Ureter (tissue), 1 donor: ENCODE measurements around the gene URB1. TPM values are rescaled to one million over a fixed set of nuclear protein-coding genes. Genes with fewer than 3 reads are reported as not detected.
"Not testable (repeated sequence)": the region's sequence is repeated elsewhere in the genome, so short reads cannot be mapped to it uniquely, and the experiment has no call there.

Experiments
- DNase-seq: peaks from one replicate; pipeline ENCODE4 v3.0.0-alpha.2; 2020; ENCODE audit warnings: low spot score
- total RNA-seq: library from RNA; stranded (reverse); gene quantifications from one replicate; pipeline ENCODE4 v1.2.4, GENCODE V29; 2023
- donor health status: DM: yes; HTN: yes; CAD: no.

URB1 gene
- total RNA-seq, 1 donor from 2014 or later = 34.6 TPM

GRCh38 chr21:32412162-32413014 lies 19.6 kb upstream of the URB1 start, which contains the start of gene EVA1C:
EVA1C (plus strand) TSS chr21:32412706; CDS start chr21:32412854, 148 bp downstream.
- DNase-seq = peak; percentile 75

- DNase-seq = peak; percentile 94
These were observed 18.7 kb upstream of the URB1 start for GRCh38 chr21:32411350-32412161.

GRCh38 chr21:32410916-32411315 lies 18.1 kb upstream of the URB1 start:
- no peak for DNase-seq

- DNase-seq = no peak
These were observed 17.5 kb upstream of the URB1 start for GRCh38 chr21:32410291-32410690.

- no peak for DNase-seq
These were observed 13.6 kb upstream of the URB1 start for GRCh38 chr21:32406405-32406804.

- no peak for DNase-seq
These were observed 10.5 kb upstream of the URB1 start for GRCh38 chr21:32403201-32403777.

- DNase-seq = no peak
These were observed 827 bp upstream of the URB1 start for GRCh38 chr21:32393677-32394001.

GRCh38 chr21:32392299-32392879 lies 423 bp downstream of the URB1 start:
- no peak for DNase-seq

GRCh38 chr21:32391755-32392154 lies 1.1 kb downstream of the URB1 start:
- no peak for DNase-seq

- not testable (repeated sequence) for DNase-seq
These were observed 2.1 kb downstream of the URB1 start for GRCh38 chr21:32390537-32391224.

- no peak for DNase-seq
These were observed 3.3 kb downstream of the URB1 start for GRCh38 chr21:32389337-32390015.

- no peak for DNase-seq
These were observed 4.5 kb downstream of the URB1 start for GRCh38 chr21:32388306-32388705.

GRCh38 chr21:32387151-32387550 lies 5.7 kb downstream of the URB1 start:
- DNase-seq = no peak

- peak; percentile 63 for DNase-seq
These were observed 6.5 kb downstream of the URB1 start for GRCh38 chr21:32386195-32386870.

- DNase-seq = no peak
These were observed 9.0 kb downstream of the URB1 start for GRCh38 chr21:32383812-32384211.

- no peak for DNase-seq
These were observed 10.6 kb downstream of the URB1 start for GRCh38 chr21:32382108-32382644.

- no peak for DNase-seq
These were observed 11.2 kb downstream of the URB1 start for GRCh38 chr21:32381571-32381970.

- DNase-seq = no peak
These were observed 11.9 kb downstream of the URB1 start for GRCh38 chr21:32380940-32381339.

GRCh38 chr21:32378956-32379355 lies 13.9 kb downstream of the URB1 start:
- no peak for DNase-seq

GRCh38 chr21:32377991-32378390 lies 14.8 kb downstream of the URB1 start:
- DNase-seq = no peak
